C4-2B (cell line): Measurements from ENCODE around the gene TMPRSS13.

ENCODE experiments used
- ZFX ChIP-seq: fragments of 450-650 bp; IDR thresholded peaks from 2 replicates; pipeline ENCODE4 v1.6.1; 2017
- TF ChIP-seq, protein P1 (sequence below): fragments of 450-650 bp; conservative IDR thresholded peaks from 2 replicates; pipeline ENCODE4 v1.5.1; 2017; ENCODE audit warnings: mild to moderate bottlenecking

DNA sequence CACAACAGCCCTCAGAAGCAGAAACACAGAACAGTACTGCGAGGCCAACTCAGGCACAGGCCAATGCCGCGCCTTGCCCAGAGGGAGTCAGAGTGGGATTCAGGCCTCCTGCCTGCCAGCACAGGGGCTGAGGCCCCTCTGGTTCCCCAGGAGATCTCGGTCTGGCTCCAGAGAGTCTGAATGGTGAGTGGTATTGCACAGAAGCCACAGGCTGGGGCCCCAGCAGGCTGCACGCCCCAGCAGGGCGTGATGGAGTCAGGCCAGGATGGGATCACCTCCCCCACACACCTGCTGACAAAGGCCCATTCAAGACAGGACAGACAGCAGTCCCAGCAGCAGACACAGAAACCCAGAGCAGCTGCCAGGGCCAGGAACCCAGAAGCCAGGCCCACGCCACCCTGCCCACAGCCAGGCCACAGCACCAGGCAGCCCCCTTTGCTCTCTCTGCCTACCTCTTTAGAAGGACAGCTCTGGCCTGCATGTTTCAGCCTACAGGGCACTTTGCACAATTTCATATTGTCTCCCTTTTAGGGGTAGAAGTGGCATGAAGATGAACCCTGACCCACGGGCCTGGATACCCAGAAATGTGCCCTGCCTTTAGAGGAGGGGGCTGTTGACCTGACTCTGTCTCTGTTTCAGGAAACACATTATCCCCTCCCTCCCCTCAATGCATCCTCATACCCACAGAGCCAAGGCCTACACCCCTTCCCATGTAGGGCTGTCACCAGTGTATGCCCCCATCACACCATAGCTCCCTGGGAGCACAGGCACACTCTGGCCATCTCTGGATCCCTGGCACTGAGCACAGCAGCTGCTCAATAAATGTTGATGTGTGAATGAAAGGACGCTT is 58.9 kb downstream of the TMPRSS13 start:
- TF ChIP-seq, protein P1, sequence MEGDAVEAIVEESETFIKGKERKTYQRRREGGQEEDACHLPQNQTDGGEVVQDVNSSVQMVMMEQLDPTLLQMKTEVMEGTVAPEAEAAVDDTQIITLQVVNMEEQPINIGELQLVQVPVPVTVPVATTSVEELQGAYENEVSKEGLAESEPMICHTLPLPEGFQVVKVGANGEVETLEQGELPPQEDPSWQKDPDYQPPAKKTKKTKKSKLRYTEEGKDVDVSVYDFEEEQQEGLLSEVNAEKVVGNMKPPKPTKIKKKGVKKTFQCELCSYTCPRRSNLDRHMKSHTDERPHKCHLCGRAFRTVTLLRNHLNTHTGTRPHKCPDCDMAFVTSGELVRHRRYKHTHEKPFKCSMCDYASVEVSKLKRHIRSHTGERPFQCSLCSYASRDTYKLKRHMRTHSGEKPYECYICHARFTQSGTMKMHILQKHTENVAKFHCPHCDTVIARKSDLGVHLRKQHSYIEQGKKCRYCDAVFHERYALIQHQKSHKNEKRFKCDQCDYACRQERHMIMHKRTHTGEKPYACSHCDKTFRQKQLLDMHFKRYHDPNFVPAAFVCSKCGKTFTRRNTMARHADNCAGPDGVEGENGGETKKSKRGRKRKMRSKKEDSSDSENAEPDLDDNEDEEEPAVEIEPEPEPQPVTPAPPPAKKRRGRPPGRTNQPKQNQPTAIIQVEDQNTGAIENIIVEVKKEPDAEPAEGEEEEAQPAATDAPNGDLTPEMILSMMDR, result no peak
- TF ChIP-seq ZFX, result no peak
